A673 (cell line): ENCODE measurements around the gene ACHE. TPM values are rescaled to one million over a fixed set of nuclear protein-coding genes. Genes with fewer than 3 reads are reported as not detected.

Experiments
- BruUV-seq: library from RNA; stranded (reverse); fragments of 400-500 nt; replicated peaks from 2 replicates; lab custom pipeline; 2021; lab: Mats Ljungman, UMichigan
- CTCF ChIA-PET: fragments of 300-600 bp; sonication (Branson Sonifier 250); formaldehyde crosslinking; loops from one replicate; lab custom pipeline; 2022; ENCODE audit warnings: antibody characterized with exemption; lab: Charles Lee
- POLR2A ChIA-PET: fragments of 300-600 bp; sonication (Branson Sonifier 250); formaldehyde crosslinking; loops from one replicate; lab custom pipeline; 2022; ENCODE audit warnings: antibody characterized with exemption; ENCODE audit not compliant: low non-redundant PET; lab: Charles Lee
- DNase-seq: peaks from one replicate; pipeline ENCODE4 v3.0.0-alpha.2; 2015; ENCODE audit warnings: low spot score
- H3K27ac ChIP-seq: fragments of 200-600 bp; sonication (generic); 2 replicates; pipeline ENCODE4 v1.5.1; 2016; ENCODE audit warnings: mixed run types, low read depth, mild to moderate bottlenecking, mixed read lengths, antibody characterized with exemption, low read length; ENCODE audit not compliant: poor library complexity, severe bottlenecking
- H3K27me3 ChIP-seq: fragments of 200-600 bp; sonication (generic); replicated peaks from 2 replicates; pipeline ENCODE4 v1.6.1; 2017; ENCODE audit warnings: mixed run types, low read depth, mild to moderate bottlenecking, mixed read lengths, antibody characterized with exemption, low read length; ENCODE audit not compliant: insufficient read depth, poor library complexity
- H3K36me3 ChIP-seq: fragments of 200-600 bp; sonication (generic); 2 replicates; pipeline ENCODE4 v1.6.1; 2016; ENCODE audit warnings: mixed run types, mild to moderate bottlenecking, mixed read lengths, antibody characterized with exemption, low read length; ENCODE audit not compliant: insufficient read depth, poor library complexity, severe bottlenecking
- H3K4me1 ChIP-seq: fragments of 200-600 bp; sonication (generic); 2 replicates; pipeline ENCODE4 v1.6.1; 2017; ENCODE audit warnings: mixed run types, mild to moderate bottlenecking, mixed read lengths, antibody characterized with exemption, low read length; ENCODE audit not compliant: insufficient read depth, poor library complexity, severe bottlenecking
- H3K4me3 ChIP-seq: fragments of 200-600 bp; sonication (generic); 2 replicates; pipeline ENCODE4 v1.5.1; 2016; ENCODE audit warnings: low read depth, mixed run types, mild to moderate bottlenecking, mixed read lengths, low read length; ENCODE audit not compliant: poor library complexity, severe bottlenecking
- H3K9me3 ChIP-seq: fragments of 200-600 bp; sonication (generic); 2 replicates; pipeline ENCODE4 v1.6.1; 2016; ENCODE audit warnings: mixed run types, low read depth, mild to moderate bottlenecking, mixed read lengths, antibody characterized with exemption, low read length; ENCODE audit not compliant: poor library complexity, severe bottlenecking
- CTCF ChIP-seq: fragments of 300-800, 200-600 bp; sonication (generic); conservative IDR thresholded peaks from 2 replicates; pipeline ENCODE4 v1.5.1; 2017; ENCODE audit warnings: low read depth, mild to moderate bottlenecking, antibody characterized with exemption, low read length, moderate library complexity, mixed read lengths
- EZH2 ChIP-seq: fragments of 200-600 bp; sonication (generic); IDR thresholded peaks from 2 replicates; pipeline ENCODE4 v1.6.1; 2017; ENCODE audit warnings: borderline replicate concordance, low read depth, mild to moderate bottlenecking, mixed read lengths, antibody characterized with exemption, low read length; ENCODE audit not compliant: poor library complexity, severe bottlenecking
- intact Hi-C: fragments of 100-400 bp; cut with micrococcal nuclease; formaldehyde crosslinking; loops from one replicate; pipeline ENCODE4 v1.10.0; 2022; ENCODE audit not compliant: unreplicated experiment
- total RNA-seq: library from RNA; stranded (reverse); gene quantifications from 2 replicates; pipeline ENCODE4 v1.2.3, GENCODE V29; 2021

ACHE gene
- total RNA-seq, 1 experiment from 2014 or later: 0.52 TPM

DNA sequence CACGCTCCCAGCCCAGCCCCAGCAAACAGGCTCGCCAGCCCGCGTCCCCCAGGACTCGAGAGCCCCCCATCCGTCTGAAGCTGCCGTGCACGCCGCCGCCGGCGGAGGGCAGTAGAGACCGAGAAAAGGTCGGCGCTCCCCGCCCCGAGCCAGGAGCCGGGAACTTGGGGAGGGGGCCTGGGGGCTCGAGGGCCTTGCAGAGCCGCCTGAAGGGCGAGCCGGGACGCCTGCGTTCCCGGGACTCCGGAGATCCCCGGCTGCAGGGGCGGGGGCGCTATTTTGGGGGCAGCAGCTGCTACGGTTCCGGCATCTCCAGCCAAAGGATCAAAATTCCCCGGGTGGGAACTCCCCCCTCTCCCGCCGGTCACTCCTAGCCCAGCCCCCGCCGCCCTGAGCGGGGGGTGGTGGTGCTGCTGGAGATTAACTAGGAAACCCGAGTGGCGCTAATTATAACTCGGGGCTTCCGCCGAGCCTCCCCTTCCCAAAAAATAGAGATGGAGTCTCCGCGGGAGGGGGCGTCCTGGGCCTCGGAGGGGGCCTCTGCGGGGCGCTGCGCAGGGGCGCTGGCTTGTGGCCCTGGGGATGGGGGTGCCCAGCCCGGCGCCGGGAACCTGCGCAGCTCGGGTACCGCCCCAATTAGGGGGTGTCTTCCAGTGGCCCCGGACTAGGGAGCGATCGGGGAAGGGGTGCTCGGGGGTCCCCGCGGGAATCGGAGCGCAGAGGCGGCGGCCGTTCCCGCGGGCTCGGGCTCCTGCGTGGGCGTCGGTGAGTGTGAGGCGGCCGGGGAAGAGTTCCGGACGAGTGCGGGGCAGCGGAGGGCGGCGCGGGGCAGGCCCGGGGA is 608 bp downstream of the ACHE start:
- Histone ChIP-seq H3K4me3 (peak overlapping the region; percentile 50), H3K27me3 (peaks cover 7% of the 10 kb centered on the region), H3K4me1 (peaks cover 12% of the 10 kb centered on the region), H3K27ac (no peak overlapping the region), H3K36me3 (no peaks in the 10 kb centered on the region), H3K9me3 (no peaks in the 10 kb centered on the region)
- DNase-seq: peak; percentile 76
- CTCF ChIA-PET: interaction anchor here (0.5 to 0.7 kb wide), 4 partner anchors 176 to 249 kb away, joined by 4 to 10 read pairs (median 4); no protein-coding TSS in a partner anchor
- peak; percentile 88 for TF ChIP-seq CTCF
- TF ChIP-seq EZH2: no peak
- intact Hi-C loops: loop anchor here (2.0 to 10.0 kb wide), 4 partner anchors 182 to 387 kb away; partner anchors contain the start of gene FIS1
- no TSS peak for BruUV-seq
- POLR2A ChIA-PET: interaction anchor here (0.5 kb wide), 1 partner anchor 305 kb away, joined by 5 read pairs; no protein-coding TSS in a partner anchor

DNA sequence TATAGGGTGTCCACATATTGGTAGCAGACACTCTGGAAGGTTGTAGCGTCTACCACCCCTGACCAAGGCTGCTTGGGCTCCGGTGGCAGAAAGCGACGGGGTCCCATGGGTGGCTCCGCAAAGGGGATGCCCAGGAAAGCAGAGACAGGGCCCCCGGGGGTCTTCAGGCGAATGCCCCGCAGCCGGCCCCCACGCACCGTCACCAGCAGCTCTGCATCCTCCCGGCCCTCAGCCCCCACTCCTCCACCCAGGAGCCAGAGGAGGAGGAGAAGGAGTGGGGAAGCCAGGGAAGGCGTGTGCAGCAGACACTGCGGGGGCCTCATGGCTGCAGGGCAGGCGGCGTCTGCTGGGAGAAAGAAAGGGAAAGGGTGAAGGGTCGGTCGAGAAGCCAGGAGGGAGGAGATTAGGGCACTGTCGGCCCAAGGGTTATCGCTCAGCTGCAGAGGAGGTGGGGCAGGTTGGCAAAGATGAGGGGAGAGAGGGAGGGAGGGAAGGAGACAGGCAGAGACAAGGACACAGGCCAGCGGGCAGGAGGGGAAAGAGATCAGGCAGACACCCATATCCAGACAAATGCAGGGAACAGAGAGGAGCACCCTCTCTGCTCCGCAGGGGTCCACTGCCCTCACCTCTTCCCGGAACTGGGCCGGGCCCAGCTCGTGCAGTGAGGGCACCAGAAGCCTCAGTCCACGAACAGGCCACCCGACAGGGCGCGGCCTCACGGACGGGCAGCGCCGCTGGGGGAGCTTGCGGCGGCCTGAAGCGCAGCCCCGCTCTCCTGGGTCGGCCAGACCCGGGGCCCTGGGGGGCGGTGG is 1.6 kb downstream of the ACHE start:
- BruUV-seq: no TSS peak
- TF ChIP-seq EZH2 (no peak), CTCF (no peak)
- POLR2A ChIA-PET: no interaction called here
- Histone ChIP-seq H3K4me3 (no peak overlapping the region), H3K27me3 (peaks cover 7% of the 10 kb centered on the region), H3K36me3 (no peaks in the 10 kb centered on the region), H3K4me1 (peaks cover 14% of the 10 kb centered on the region), H3K9me3 (no peaks in the 10 kb centered on the region), H3K27ac (no peak overlapping the region)
- DNase-seq: no peak
- CTCF ChIA-PET: interaction anchor here (0.6 to 0.7 kb wide), 2 partner anchors 177 to 183 kb away, joined by 4 read pairs; no protein-coding TSS in a partner anchor
- intact Hi-C loops: loop anchor here (2.0 to 10.0 kb wide), 2 partner anchors 301 to 351 kb away; partner anchors contain the start of gene FIS1

DNA sequence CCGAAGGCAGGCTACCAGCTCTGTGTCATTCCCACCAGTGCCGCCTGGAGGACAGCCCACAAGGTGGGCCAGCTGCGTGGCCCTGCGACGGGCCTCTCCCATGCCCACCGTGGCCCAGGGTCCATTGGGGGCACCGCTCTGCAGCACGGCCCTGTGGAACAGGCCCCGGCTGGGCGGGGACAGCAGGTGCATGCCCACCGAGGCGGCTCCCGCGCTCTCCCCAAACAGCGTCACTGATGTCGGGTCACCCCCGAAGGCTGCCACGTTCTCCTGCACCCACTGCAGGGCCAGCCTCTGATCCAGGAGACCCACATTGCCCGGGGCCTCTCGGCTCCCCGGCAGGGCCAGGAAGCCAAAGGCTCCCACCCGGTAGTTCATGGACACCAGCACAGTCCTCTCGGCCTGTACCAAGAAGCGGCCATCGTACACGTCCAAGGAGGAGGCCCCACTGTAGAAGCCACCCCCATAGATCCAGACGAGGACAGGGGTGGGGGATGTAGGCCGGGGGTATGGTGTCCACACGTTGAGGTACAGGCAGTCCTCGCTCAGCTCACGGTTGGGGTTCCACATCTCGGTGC is 2.3 kb downstream of the ACHE start:
- ChIA-PET POLR2A (no interaction called here), CTCF (no interaction called here)
- no peak for DNase-seq
- Histone ChIP-seq H3K36me3 (peaks cover 5% of the 10 kb centered on the region), H3K4me1 (peaks cover 21% of the 10 kb centered on the region), H3K27ac (no peak overlapping the region), H3K9me3 (no peaks in the 10 kb centered on the region), H3K27me3 (peaks cover 7% of the 10 kb centered on the region), H3K4me3 (no peak overlapping the region)
- BruUV-seq: no TSS peak
- no peak for TF ChIP-seq CTCF
- no peak for TF ChIP-seq EZH2
- intact Hi-C loops: loop anchor here (10.0 kb wide), 1 partner anchor 301 kb away; no protein-coding TSS in a partner anchor
